ENCODE measurements around the gene GGA3.
"Not testable (repeated sequence)": the region's sequence is repeated elsewhere in the genome, so short reads cannot be mapped to it uniquely, and the experiment has no call there.

The GGA3 gene

GRCh38 chr17:75266316-75267152 is 5.1 kb upstream of the GGA3 start:
- no peak overlapping the region for H3K4me3 ChIP-seq (ENCODE audit: low read depth, low read length)
- no peak for DNase-seq (ENCODE audit: low read depth)
- TF ChIP-seq, protein P1, sequence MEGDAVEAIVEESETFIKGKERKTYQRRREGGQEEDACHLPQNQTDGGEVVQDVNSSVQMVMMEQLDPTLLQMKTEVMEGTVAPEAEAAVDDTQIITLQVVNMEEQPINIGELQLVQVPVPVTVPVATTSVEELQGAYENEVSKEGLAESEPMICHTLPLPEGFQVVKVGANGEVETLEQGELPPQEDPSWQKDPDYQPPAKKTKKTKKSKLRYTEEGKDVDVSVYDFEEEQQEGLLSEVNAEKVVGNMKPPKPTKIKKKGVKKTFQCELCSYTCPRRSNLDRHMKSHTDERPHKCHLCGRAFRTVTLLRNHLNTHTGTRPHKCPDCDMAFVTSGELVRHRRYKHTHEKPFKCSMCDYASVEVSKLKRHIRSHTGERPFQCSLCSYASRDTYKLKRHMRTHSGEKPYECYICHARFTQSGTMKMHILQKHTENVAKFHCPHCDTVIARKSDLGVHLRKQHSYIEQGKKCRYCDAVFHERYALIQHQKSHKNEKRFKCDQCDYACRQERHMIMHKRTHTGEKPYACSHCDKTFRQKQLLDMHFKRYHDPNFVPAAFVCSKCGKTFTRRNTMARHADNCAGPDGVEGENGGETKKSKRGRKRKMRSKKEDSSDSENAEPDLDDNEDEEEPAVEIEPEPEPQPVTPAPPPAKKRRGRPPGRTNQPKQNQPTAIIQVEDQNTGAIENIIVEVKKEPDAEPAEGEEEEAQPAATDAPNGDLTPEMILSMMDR (IDR thresholded peaks at IDR 0.05; ENCODE audit: low read depth, low read length, missing control alignments), result no peak

DNA sequence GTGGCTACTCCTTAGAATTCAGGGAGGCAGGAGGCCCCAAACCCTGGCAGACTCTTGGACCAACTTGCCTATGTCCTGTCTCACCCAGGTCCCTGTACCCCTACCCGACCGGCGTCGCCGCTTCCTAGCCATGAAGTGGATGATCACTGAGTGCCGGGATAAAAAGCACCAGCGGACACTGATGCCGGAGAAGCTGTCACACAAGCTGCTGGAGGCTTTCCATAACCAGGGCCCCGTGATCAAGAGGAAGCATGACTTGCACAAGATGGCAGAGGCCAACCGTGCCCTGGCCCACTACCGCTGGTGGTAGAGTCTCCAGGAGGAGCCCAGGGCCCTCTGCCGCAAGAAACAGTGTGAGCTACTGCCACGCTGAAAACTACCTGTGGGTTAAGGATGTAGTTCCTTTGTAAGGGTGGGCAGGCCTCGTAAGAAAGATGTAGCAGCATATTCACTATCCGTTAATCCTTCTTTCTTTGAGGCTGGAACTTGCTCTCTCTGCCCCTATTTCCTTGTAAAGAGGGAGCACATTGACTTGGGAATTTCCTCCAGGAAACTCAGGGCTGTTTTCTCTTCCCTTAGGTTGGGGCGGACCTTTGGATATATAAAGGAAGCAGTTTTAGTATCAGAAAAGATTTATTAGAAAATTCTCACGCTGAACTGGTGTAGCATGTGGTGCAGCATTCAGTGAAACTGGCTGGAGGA is 4.4 kb upstream of the GGA3 start:
- TF ChIP-seq, protein P1 (IDR thresholded peaks at IDR 0.05; ENCODE audit: low read depth, low read length, missing control alignments), result no peak
- DNase-seq (ENCODE audit: low read depth), result no peak
- H3K4me3 ChIP-seq (ENCODE audit: low read depth, low read length), result no peak overlapping the region

GRCh38 chr17:75263055-75263454 is 1.6 kb upstream of the GGA3 start:
- TF ChIP-seq, protein P1 (IDR thresholded peaks at IDR 0.05; ENCODE audit: low read depth, low read length, missing control alignments), result no peak
- peak overlapping the region; percentile 68; the same call in 1 of the 2 replicates for H3K4me3 ChIP-seq (ENCODE audit: low read depth, low read length)
- no peak for DNase-seq (ENCODE audit: low read depth)

- DNase-seq (ENCODE audit: low read depth), result no peak
- TF ChIP-seq, protein P1 (IDR thresholded peaks at IDR 0.05; ENCODE audit: low read depth, low read length, missing control alignments), result no peak
- H3K4me3 ChIP-seq (ENCODE audit: low read depth, low read length), result peak overlapping the region; percentile 68
Observed at GRCh38 chr17:75262112-75262606, 753 bp upstream of the GGA3 start.

GRCh38 chr17:75260641-75261335 is 618 bp downstream of the GGA3 start:
- H3K4me3 ChIP-seq (ENCODE audit: low read depth, low read length), result peak overlapping the region; percentile 68
- TF ChIP-seq, protein P1 (IDR thresholded peaks at IDR 0.05; ENCODE audit: low read depth, low read length, missing control alignments), result peak; percentile 21
- DNase-seq (ENCODE audit: low read depth), result no peak

DNA sequence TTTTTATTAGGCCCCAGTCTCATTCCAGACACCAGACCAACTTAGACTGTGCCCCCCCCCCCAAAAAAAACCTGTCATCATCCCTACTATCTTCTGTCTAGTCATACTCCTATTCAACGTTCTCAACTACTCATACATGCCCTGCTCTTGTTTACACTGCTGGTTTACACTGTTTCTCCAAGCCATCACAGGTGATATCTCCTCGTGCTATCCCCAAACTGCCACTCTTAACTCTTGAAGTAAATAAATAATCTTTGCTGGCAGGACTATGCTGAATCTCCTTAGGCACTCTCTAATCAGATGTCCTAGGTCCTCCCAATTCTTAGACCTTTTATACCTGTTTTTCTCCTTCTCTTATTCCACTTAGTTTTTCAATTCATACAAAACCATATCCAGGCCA is 4.2 kb downstream of the GGA3 start:
- not testable (repeated sequence) for DNase-seq (ENCODE audit: low read depth); H3K4me3 ChIP-seq (ENCODE audit: low read depth, low read length)

DNA sequence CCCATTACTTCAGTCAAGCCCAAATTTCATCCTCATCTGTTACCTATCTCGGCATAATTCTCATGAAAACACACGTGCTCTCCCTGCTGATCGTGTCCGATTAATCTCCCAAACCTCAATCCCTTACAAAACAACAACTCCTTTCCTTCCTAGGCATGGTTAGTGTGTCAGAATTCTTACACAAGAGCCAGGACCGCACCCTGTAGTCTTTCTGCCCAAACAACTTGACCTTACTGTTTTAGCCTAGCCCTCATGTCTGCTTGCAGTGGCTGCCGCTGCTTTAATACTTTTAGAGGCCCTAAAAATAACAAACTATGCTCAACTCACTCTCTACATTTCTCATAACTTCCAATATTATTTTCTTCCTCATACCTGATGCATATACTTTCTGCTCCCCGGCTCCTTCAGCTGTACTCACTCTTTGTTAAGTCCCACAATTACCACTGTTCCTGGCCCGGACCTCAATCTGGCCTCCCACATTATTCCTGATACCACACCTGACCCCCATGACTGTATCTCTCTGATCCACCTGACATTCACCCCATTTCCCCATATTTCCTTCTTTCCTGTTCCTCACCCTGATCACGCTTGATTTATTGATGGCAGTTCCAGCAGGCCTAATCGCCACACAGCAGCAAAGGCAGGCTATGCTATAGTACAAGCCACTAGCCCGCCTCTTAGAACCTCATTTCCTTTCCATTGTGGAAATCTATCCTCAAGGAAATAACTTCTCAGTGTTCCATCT is 5.3 kb downstream of the GGA3 start:
- DNase-seq (ENCODE audit: low read depth); H3K4me3 ChIP-seq (ENCODE audit: low read depth, low read length): not testable (repeated sequence)

All from GM12864 (cell line).